Colonic mucosa (tissue), 4 donors: Measurements from ENCODE around the gene ROBO4. TPM values are rescaled to one million over a fixed set of nuclear protein-coding genes. Genes with fewer than 3 reads are reported as not detected.

Experiments
- DNase-seq: peaks from one replicate; pipeline ENCODE4 v3.0.0-alpha.2; 2020
- H3K27ac ChIP-seq: fragments of 200-600 bp; one replicate; pipeline ENCODE4 v1.8.0; 2021
- H3K27me3 ChIP-seq: fragments of 200-600 bp; one replicate; pipeline ENCODE4 v1.8.0; 2021
- H3K36me3 ChIP-seq: fragments of 200-600 bp; one replicate; pipeline ENCODE4 v1.8.0; 2021
- H3K4me1 ChIP-seq: fragments of 200-600 bp; one replicate; pipeline ENCODE4 v1.8.0; 2021; ENCODE audit warnings: mild to moderate bottlenecking
- H3K4me3 ChIP-seq: fragments of 200-600 bp; one replicate; pipeline ENCODE4 v1.8.0; 2021
- H3K9ac ChIP-seq, 2 donors: one replicate each; pipeline ENCODE4 v1.7.0; 2013; ENCODE audit warnings: control low read depth in 2 of 2, low read depth in 2 of 2, low read length in 2 of 2
- H3K9me3 ChIP-seq: fragments of 200-600 bp; one replicate; pipeline ENCODE4 v1.8.0; 2021
- CTCF ChIP-seq: fragments of 200-600 bp; IDR thresholded peaks from one replicate; pipeline ENCODE4 v1.8.0; 2022; ENCODE audit warnings: antibody characterized with exemption, mild to moderate bottlenecking
- intact Hi-C: fragments of 100-400 bp; cut with DNase I; formaldehyde crosslinking; loops from one replicate; pipeline ENCODE4 v1.14.1; 2022
- total RNA-seq, 2 donors: library from RNA; stranded (reverse); fragmentation: NEBNext Ultra II Directional in 1 of 2; extraction: Animal tissue kit (Norgen Biotek cat#: 25700) in 1 of 2; gene quantifications; one replicate each; pipeline ENCODE4 v1.2.1, GENCODE V29; 2021
- donor health status: healthy.
- donor health status: DM: no; HTN: no; CAD: no.
- donor health status: DM: no; HTN: no; CAD: no.

ROBO4 gene
- total RNA-seq, 2 donors from 2014 or later, result 4.0 to 5.0 TPM

GRCh38 chr11:124863826-124864165, 33.9 kb downstream of the ROBO4 start:
- intact Hi-C loops, result no loop called here
- Histone ChIP-seq H3K9ac (no peak overlapping the region), H3K27ac (no peak overlapping the region), H3K27me3 (peaks cover 66% of the 10 kb centered on the region), H3K4me3 (no peak overlapping the region), H3K9me3 (no peaks in the 10 kb centered on the region), H3K4me1 (peaks cover 11% of the 10 kb centered on the region), H3K36me3 (no peaks in the 10 kb centered on the region)
- TF ChIP-seq CTCF, result no peak
- DNase-seq, result no peak

DNA sequence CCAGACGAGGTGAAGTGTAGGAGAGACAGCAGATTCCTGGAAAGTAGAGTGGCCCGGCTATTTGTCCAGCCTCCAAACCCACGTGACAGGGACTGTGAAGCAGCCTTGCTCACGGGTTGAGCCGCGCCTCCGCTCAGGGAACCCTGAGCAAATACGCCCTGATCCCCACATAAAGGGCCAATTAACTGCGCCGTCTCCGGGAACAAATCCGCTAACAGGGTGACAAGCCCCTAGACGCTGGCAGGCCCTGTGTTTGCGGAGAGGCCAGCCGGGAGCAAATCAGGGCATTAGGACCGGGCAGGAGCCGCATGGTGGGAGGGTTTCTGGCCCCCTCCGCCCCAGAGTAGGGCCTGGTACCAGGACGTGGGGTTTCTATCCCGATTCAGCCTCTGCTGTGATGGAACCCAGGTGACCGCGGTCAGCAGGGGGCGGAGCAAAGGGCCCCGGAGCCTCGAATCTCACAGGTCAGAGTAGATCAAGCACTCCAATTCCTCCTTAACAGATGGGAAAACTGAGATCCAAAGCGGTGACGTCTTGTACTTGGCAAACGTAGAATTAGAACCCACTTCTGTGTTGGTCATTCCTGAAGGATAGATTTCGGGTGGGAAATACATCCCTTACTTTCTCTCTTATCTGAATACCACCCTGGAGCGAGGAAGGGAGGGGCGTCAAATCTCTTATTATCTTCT, 34.4 kb downstream of the ROBO4 start:
- H3K9me3 ChIP-seq, result no peaks in the 10 kb centered on the region
- H3K27me3 ChIP-seq, result peaks cover 61% of the 10 kb centered on the region
- DNase-seq, result no peak
- no peaks in the 10 kb centered on the region for H3K36me3 ChIP-seq
- TF ChIP-seq CTCF, result no peak
- H3K9ac ChIP-seq, result no peak overlapping the region
- intact Hi-C loops, result no loop called here
- peaks cover 11% of the 10 kb centered on the region for H3K4me1 ChIP-seq
- H3K4me3 ChIP-seq, result no peak overlapping the region
- no peak overlapping the region for H3K27ac ChIP-seq

GRCh38 chr11:124861670-124862069, 36.0 kb downstream of the ROBO4 start:
- H3K36me3 ChIP-seq, result no peaks in the 10 kb centered on the region
- H3K4me1 ChIP-seq, result peaks cover 11% of the 10 kb centered on the region
- H3K27ac ChIP-seq, result no peak overlapping the region
- DNase-seq, result no peak
- H3K9me3 ChIP-seq, result no peaks in the 10 kb centered on the region
- intact Hi-C loops, result no loop called here
- H3K27me3 ChIP-seq, result peaks cover 45% of the 10 kb centered on the region
- H3K4me3 ChIP-seq, result no peak overlapping the region
- no peak overlapping the region for H3K9ac ChIP-seq
- no peak for TF ChIP-seq CTCF

- H3K9me3 ChIP-seq, result no peaks in the 10 kb centered on the region
- TF ChIP-seq CTCF, result no peak
Observed at GRCh38 chr11:124859171-124859570, 38.5 kb downstream of the ROBO4 start.

GRCh38 chr11:124846070-124846673, 51.5 kb downstream of the ROBO4 start:
- DNase-seq, result no peak
- TF ChIP-seq CTCF, result no peak
- no peaks in the 10 kb centered on the region for H3K9me3 ChIP-seq
- H3K27ac ChIP-seq, result no peak overlapping the region
- no peaks in the 10 kb centered on the region for H3K36me3 ChIP-seq
- H3K9ac ChIP-seq, result no peak overlapping the region
- no peaks in the 10 kb centered on the region for H3K4me1 ChIP-seq
- H3K27me3 ChIP-seq, result peaks cover 63% of the 10 kb centered on the region
- H3K4me3 ChIP-seq, result no peak overlapping the region
- intact Hi-C loops, result no loop called here

More at GRCh38 chr11:124859171-124859570, 38.5 kb downstream of the ROBO4 start:
- Histone ChIP-seq H3K36me3 (no peaks in the 10 kb centered on the region), H3K27me3 (peaks cover 20% of the 10 kb centered on the region), H3K9ac (no peak overlapping the region), H3K27ac (no peak overlapping the region), H3K4me1 (no peaks in the 10 kb centered on the region), H3K4me3 (no peak overlapping the region)
- intact Hi-C loops, result no loop called here
- no peak for DNase-seq
